GF-D8 (cell line): ENCODE measurements around the gene SERPINA9.
"Not testable (repeated sequence)": the region's sequence is repeated elsewhere in the genome, so short reads cannot be mapped to it uniquely, and the experiment has no call there.

Experiments used
- DNase-seq: peaks from one replicate; lab custom pipeline; 2025; lab: John Stamatoyannopoulos, UW

The SERPINA9 gene

DNA sequence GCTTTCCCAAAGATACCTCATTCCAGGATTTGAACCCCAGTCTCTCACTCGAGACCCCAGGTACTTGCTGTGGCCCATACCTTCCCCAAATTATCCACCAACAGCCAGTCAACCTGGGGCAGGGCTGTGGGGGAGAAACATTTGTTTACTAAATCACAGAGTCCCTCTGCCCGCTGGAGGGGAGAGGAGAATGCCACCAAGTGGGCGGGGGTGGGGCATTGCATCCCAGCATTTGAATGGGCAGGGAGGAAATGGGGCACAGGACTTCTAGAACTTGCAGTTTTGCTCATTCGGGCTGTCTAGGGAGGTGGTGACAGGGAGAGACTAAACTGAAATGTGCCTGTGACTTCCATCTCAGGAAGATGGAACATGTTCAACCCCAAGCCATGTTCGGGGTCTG is 10.9 kb upstream of the SERPINA9 start:
- no peak for DNase-seq

- no peak for DNase-seq
Observed at GRCh38 chr14:94485944-94486841, 10.2 kb upstream of the SERPINA9 start.

DNA sequence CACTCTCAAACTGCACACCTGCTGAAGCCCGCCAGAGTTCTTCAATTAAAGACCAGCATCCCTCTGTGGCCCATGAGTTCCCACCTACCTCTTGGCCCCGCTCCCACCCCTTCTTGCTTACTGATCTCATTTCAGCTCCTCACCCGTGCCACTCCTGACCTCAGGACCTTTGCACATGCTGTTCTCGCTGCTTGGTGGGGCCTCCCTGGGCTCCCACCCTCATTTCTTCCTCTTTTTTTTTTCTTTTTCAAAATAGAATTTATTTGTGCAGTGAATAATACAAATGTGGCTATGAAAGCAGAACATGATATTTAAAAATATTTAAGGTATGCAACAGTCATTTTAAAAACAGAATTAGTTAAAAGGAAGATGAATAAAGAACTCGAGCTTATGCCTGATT is 8.5 kb upstream of the SERPINA9 start:
- no peak for DNase-seq

- no peak for DNase-seq
Observed at GRCh38 chr14:94483729-94484275, 7.8 kb upstream of the SERPINA9 start.

GRCh38 chr14:94483071-94483451 is 7.1 kb upstream of the SERPINA9 start:
- no peak for DNase-seq

GRCh38 chr14:94482132-94483070 is 6.4 kb upstream of the SERPINA9 start:
- not testable (repeated sequence) for DNase-seq

GRCh38 chr14:94481468-94482131 is 5.6 kb upstream of the SERPINA9 start:
- no peak for DNase-seq

GRCh38 chr14:94480809-94481208 is 4.8 kb upstream of the SERPINA9 start:
- no peak for DNase-seq

DNA sequence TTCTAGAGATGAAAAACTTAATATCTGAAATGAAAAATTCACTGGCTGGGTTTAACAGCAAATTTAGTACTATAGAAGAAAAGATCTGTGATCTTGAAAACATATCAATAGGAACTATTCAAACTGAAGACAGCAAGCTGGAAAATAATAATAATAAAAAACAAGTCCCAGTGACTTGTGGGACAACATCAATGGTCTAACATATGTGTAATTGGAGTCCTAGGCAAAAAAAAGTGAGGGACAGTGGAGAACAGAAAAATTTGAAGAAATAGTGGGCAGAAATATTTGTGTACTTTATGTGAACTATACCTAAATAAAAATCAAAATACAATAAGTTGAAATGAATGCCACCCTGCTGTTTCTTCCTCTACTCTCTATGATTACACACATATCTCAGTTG is 2.4 kb upstream of the SERPINA9 start:
- no peak for DNase-seq

DNA sequence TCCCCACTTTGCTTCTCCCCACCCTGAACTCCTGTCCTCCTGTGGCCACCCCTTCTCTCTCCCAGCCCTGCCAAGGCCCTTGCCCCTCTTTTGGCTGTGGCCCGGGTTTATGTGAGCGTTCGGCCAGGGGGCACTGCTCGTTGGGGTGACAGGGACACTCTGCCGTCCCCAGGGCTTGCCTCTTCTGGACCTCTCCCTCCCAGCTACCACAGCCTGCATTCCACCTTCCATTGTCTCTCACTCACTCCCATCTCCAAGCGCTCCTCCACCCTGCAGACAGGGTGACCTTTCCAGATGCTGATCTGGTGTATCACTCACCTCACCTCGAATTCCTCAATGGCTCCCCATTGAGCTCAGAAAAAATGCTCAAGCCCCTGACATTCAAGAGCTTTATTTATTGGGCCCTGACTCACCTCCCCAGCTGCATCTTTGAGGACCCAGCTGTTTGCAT is 1.4 kb downstream of the SERPINA9 start:
- no peak for DNase-seq

DNA sequence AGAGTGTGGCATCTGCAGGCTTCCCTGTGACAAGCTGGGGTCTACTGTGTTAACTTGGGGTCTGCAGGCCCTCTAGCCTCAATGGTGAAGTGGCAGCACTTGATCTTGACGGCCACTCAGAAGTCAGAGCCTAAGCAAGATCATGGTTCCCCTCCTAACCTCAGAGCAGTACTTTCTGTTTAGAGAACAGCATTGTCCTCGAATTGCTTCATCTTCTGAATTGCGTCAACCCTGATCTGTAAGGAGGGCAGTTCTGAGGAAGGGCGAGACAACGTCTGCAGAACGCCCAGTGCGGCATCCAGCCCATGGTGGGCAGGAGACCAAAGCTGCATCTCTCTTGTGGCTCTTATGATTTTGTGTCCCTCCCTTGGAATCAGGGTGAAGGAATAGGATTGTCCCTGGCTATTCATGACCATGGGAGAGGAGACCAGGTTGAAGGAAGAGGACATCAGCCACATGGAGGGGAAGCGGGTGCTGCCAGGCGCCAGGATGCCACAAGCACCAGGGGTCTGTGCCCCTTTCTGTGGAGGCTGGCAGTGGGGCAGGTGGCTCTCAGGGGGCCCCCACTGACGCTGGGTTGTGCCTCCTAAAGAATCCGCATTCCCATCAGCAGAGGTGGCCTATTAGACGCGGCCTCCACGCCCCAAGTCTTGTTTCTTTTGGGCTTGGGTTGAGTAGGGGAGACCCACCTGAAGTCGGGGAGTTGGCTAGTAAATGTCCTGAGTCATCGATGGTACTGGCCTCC is 2.2 kb downstream of the SERPINA9 start:
- no peak for DNase-seq

- DNase-seq = no peak
Observed at GRCh38 chr14:94472842-94473241, 3.2 kb downstream of the SERPINA9 start.

DNA sequence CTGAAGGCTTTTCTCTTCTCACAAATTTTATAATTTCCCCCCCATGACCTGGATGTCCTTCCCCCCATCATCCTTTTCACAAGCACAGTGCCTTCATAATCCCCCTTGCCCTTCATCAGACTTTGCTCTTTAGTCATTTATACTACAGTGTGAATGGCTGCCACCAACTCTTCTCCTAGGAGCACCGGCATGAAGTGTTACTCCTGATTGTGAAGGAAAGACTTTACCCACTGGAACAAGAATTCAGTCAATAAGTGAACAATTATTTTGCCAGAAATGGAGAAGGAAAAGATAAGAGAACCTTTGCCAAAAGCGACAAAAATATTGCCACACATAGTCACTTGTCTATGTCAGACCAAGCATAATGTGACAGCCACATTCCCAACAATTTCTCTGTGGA is 5.0 kb downstream of the SERPINA9 start:
- DNase-seq = no peak

DNA sequence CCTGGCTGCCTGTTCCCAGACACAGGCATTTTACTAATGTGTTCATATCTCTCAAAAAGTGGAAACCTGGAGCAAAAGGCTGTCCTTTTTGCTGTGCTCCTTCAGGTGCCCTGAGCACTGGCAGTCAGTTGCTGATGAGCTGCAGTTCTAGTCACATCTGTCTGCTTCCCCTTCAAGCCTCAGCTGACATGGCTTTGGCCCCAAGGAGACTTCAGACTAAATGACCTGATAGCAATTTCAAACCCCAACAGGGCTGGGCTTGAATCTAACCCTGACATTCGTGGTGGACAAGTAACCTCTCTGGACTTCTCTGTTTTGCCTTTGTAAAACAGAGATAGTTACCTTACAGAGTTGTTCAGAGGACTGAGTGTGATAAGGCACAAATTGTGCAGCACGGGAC is 5.7 kb downstream of the SERPINA9 start:
- no peak for DNase-seq

DNA sequence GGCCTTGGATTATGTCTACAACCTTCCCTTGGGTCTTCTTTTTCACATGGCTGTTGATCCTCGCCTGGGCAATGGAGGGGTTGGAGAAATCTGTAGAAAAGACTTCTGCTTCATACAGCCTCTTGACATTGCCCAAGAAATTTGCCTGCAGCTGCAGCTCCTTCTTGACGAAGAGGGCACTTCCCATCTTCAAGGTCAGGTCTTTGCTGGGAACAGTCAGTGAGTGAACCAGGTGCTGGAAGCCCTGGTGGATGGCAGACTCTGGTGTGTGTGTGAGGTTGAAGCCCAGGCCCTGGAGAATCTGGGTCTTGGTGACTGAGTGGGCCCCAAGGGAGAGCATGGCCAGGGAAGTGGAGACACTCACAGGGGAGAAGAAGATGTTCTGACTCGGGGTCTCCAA is 6.7 kb downstream of the SERPINA9 start:
- DNase-seq = no peak

GRCh38 chr14:94467728-94468520 is 8.1 kb downstream of the SERPINA9 start:
- no peak for DNase-seq

GRCh38 chr14:94466706-94467370 is 9.2 kb downstream of the SERPINA9 start:
- no peak for DNase-seq

DNA sequence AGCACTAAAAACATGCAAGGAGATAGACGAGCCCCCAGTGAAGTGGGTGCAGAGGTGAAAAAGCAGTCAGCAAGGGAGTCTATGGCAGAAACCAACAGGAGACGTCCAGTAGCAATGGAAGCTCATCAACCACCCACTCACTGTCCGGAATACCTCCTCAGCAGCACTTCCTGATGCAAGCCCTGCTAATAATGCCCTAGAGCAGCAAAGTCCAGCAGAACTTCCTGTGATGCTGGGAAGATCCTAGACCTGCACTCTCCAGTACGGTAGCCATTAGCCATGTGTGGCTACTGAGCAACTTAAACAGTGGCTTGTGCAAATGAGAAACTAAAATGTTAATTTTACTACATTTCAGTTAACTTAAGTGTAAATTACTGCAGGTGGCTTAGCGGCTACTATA is 11.0 kb downstream of the SERPINA9 start:
- no peak for DNase-seq

DNA sequence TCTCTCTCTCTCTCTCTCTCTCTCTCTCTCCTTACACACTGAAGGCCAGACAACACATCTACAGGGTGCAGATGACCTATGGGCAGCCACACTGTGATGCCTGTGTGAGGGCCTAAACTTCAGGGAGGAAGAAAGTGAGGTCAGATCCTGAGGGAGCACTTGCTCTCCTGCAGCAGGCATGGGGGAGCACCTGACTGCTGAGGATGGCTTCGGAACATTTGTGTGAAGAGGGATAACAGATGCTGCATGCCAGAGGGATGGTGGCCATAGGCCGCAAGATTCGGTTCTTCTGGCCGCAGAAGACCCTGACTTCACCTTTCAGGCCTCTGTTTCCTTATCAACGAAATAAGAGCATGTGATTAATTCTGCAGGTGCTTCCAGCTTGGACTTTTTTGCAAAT is 11.7 kb downstream of the SERPINA9 start:
- no peak for DNase-seq
